ENCODE results near the gene NME4.

The NME4 gene

GRCh38 chr16:378821-379182 lies 18.2 kb upstream of the NME4 start:
- Histone ChIP-seq H3K36me3 (peaks cover 41% of the 10 kb centered on the region), H3K27ac (no peak overlapping the region), H3K27me3 (no peaks in the 10 kb centered on the region), H3K4me3 (ENCODE audit: low read depth in 1 of 2, low read length in 1 of 2) (no peak overlapping the region), H3K9me3 (no peaks in the 10 kb centered on the region), H3K4me1 (ENCODE audit: control insufficient read depth in 1 of 2, insufficient read depth in 1 of 2, low read depth in 1 of 2, low read length in 1 of 2) (peaks cover 38% of the 10 kb centered on the region in 2 experiments)
- TF ChIP-seq CTCF (IDR thresholded peaks at IDR 0.05): no peak

- no peak overlapping the region for H3K4me3 ChIP-seq (ENCODE audit: low read depth in 1 of 2, low read length in 1 of 2)
- no peak overlapping the region for H3K27ac ChIP-seq
- H3K36me3 ChIP-seq: peaks cover 36% of the 10 kb centered on the region
- TF ChIP-seq CTCF (IDR thresholded peaks at IDR 0.05): no peak
- H3K27me3 ChIP-seq: no peaks in the 10 kb centered on the region
- no peaks in the 10 kb centered on the region for H3K9me3 ChIP-seq
- peaks cover 44% of the 10 kb centered on the region in 2 experiments for H3K4me1 ChIP-seq (ENCODE audit: control insufficient read depth in 1 of 2, insufficient read depth in 1 of 2, low read depth in 1 of 2, low read length in 1 of 2)
Observed at GRCh38 chr16:379183-379960, 17.6 kb upstream of the NME4 start.

GRCh38 chr16:379961-380761 lies 16.8 kb upstream of the NME4 start:
- no peaks in the 10 kb centered on the region for H3K9me3 ChIP-seq
- no peak for TF ChIP-seq CTCF (IDR thresholded peaks at IDR 0.05)
- peaks cover 28% of the 10 kb centered on the region for H3K36me3 ChIP-seq
- peaks cover 52% of the 10 kb centered on the region in 2 experiments for H3K4me1 ChIP-seq (ENCODE audit: control insufficient read depth in 1 of 2, insufficient read depth in 1 of 2, low read depth in 1 of 2, low read length in 1 of 2)
- peak overlapping the region; percentile 78 to 80 for H3K4me3 ChIP-seq (ENCODE audit: low read depth in 1 of 2, low read length in 1 of 2)
- peak overlapping the region; percentile 97 for H3K27ac ChIP-seq
- no peaks in the 10 kb centered on the region for H3K27me3 ChIP-seq

- Histone ChIP-seq H3K27me3 (no peaks in the 10 kb centered on the region), H3K27ac (peak overlapping the region; percentile 97), H3K36me3 (peaks cover 23% of the 10 kb centered on the region), H3K4me1 (ENCODE audit: control insufficient read depth in 1 of 2, insufficient read depth in 1 of 2, low read depth in 1 of 2, low read length in 1 of 2) (peaks cover 53% of the 10 kb centered on the region in 2 experiments), H3K9me3 (no peaks in the 10 kb centered on the region), H3K4me3 (ENCODE audit: low read depth in 1 of 2, low read length in 1 of 2) (peak overlapping the region; percentile 78 to 80)
- TF ChIP-seq CTCF (IDR thresholded peaks at IDR 0.05): no peak
Observed at GRCh38 chr16:380762-381011, 16.3 kb upstream of the NME4 start.

GRCh38 chr16:381012-381788 lies 15.8 kb upstream of the NME4 start:
- H3K27me3 ChIP-seq: no peaks in the 10 kb centered on the region
- H3K9me3 ChIP-seq: no peaks in the 10 kb centered on the region
- no peak for TF ChIP-seq CTCF (IDR thresholded peaks at IDR 0.05)
- H3K27ac ChIP-seq: peak overlapping the region; percentile 97
- peaks cover 17% of the 10 kb centered on the region for H3K36me3 ChIP-seq
- H3K4me3 ChIP-seq (ENCODE audit: low read depth in 1 of 2, low read length in 1 of 2): peak overlapping the region; percentile 78 to 80
- H3K4me1 ChIP-seq (ENCODE audit: control insufficient read depth in 1 of 2, insufficient read depth in 1 of 2, low read depth in 1 of 2, low read length in 1 of 2): peaks cover 53 to 54% of the 10 kb centered on the region in 2 experiments

Data from neutrophil (primary cell).